NCI-H460 (cell line): ENCODE results near the gene CDK12. TPM values are rescaled to one million over a fixed set of nuclear protein-coding genes. Genes with fewer than 3 reads are reported as not detected.

ENCODE experiments used
- DNase-seq: peaks from one replicate; pipeline ENCODE4 v3.0.0-alpha.2; 2016; ENCODE audit warnings: low read depth; ENCODE audit errors: extremely low read depth
- small RNA-seq, 2 experiments: library from RNA; depleted of rRNA; stranded (forward); fragments of <200 nt; gene quantifications; one replicate each; pipeline ENCODE3, GENCODE V24; 2014
- total RNA-seq: library from RNA; depleted of rRNA; stranded (reverse); fragments of >200 nt; shearing (Covaris generic); gene quantifications from 2 replicates; pipeline ENCODE4 v1.2.3, GENCODE V29; 2014; rRNA removed

CDK12 gene
- total RNA-seq, 1 experiment from 2014 or later, result 42.4 TPM

DNA sequence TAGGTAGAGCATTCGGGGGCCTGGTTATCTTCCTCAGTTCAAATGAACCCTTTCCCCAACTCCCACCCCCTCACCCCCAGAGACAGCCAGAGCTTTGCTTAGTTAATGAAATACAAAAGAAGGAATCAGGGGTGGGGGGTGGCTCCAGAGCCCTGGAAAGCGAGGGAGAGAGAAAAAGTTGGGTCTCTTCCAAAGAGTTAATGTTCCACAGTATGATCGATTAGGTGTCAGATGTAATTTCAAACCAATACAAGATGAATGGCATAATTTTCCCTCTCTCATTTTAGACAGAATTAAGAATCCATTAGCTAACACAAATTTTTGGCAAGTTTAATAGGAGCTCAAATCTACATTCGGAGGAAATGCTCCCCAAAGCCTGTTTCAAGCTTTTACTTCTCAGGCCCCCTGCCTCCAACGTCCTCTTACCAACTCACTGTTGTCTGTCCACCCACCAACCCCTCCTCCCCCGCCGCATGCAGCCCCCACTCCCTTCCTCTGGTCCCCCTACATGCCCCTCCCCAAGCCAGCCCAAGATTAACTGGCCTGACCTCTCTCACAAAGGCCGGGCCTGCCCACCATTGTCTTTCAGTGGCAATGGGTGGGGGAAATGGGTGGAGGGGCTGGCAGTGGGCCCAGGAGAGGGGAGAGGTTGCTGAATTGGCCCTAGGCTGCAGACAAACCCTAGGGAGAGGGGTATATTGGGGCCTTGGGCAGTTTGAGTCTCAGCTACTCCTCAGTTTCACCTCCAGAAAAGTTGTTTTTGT, 118.2 kb downstream of the CDK12 start:
- no peak for DNase-seq

- no peak for DNase-seq
Observed at GRCh38 chr17:39580082-39580468, 118.8 kb downstream of the CDK12 start.

GRCh38 chr17:39581071-39581758, 119.9 kb downstream of the CDK12 start:
- no peak for DNase-seq

GRCh38 chr17:39581759-39582085, 120.4 kb downstream of the CDK12 start:
- DNase-seq, result no peak

DNA sequence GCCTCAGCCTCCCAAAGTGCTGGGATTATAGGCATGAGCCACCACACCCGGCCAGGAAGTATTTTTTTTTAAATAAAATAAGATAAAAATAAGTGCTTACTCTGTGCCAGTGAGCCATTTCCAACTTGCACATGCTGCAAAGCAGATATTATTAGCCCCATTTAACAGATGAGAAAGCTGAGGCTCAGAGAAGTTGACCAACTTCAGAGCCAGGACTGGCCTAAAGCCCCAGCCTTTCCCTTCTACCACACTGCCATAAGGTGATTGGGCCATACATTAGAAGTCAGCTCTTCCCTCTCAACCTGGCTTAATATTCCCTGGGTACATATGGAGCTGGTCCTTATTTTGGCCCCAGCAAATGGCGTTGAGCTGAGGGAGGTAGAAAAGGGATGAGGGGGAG, 121.4 kb downstream of the CDK12 start:
- no peak for DNase-seq

Small RNA genes lying within 50 kb of the gene (small RNA-seq; reads per million reads assigned to genes)
- 0 reads per million in 2 experiments for gene RNU6-233P

Other genes with a start within 250 kb of the CDK12 start
- not detected in 2 replicates for gene STAC2, start 235.5 kb upstream of the CDK12 start, total RNA-seq
- 10.5 and 10.9 TPM in 2 replicates for gene FBXL20, start 59.9 kb upstream of the CDK12 start, total RNA-seq
- gene MED1, start 10.2 kb upstream of the CDK12 start, total RNA-seq, result 37.5 and 37.6 TPM in 2 replicates
- gene NEUROD2, start 146.4 kb downstream of the CDK12 start, total RNA-seq, result not detected in 2 replicates
- 0.05 TPM in 1 of 2 replicates, not detected in the other for gene PPP1R1B, start 165.5 kb downstream of the CDK12 start, total RNA-seq
- 33.2 and 41.1 TPM in 2 replicates for gene STARD3, start 175.7 kb downstream of the CDK12 start, total RNA-seq
- gene TCAP, start 203.9 kb downstream of the CDK12 start, total RNA-seq, result 0.63 and 1.1 TPM in 2 replicates
- gene PNMT, start 207.0 kb downstream of the CDK12 start, total RNA-seq, result not detected in 2 replicates
- gene PGAP3, start 226.6 kb downstream of the CDK12 start, total RNA-seq, result 5.3 and 5.8 TPM in 2 replicates
- 15.7 and 17.4 TPM in 2 replicates for gene ERBB2, start 238.6 kb downstream of the CDK12 start, total RNA-seq